DMS 273 (cell line): ENCODE measurements around the gene LIMD2.

Source experiments
- DNase-seq: peaks from one replicate; lab custom pipeline; 2025; ENCODE audit not compliant: unreplicated experiment; lab: John Stamatoyannopoulos, UW

The LIMD2 gene

DNA sequence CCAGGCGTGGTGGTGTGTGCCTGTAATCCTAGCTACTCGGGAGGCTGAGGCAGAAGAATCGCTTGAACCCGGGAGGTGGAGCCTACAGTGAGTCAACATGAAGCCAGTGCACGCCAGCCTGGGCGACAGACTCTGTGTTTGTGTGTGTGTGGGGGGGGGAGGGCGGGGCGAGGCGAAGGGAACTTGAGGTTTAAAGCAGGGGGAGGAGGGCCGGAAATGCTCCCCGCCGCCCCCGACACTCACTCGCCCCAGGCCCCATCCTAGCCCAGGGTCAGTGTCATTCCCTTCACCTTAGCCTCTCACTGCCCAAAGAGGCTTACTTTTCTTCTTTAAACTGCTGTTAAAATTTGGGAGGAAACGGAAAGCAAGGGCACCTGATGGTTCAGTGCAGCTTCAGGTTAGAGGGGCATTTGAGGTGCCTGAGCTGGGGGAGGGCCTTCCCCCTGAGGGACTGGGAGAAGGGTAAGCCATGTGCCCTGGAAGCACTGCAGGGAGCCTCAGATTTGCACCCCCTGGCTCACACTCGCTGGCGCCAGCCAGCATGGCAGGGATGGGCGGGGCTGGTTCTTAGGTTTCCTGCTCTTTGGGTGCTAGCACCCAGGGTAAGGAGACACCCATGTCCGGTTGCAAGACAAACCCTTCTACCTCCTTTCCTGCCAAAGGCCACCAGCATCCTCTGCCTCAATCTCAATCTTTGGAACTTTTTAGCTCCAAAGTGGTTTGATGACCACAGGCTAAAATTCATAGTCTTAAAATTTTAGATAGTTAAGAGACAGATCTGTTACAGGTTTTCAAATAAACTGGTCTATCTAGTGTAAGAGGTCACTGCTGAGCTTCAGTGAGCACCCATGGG is 2.2 kb upstream of the LIMD2 start:
- no peak for DNase-seq

- DNase-seq: no peak
Measured at GRCh38 chr17:63701456-63701820, 1.5 kb upstream of the LIMD2 start.

- peak; percentile 72 for DNase-seq
Measured at GRCh38 chr17:63700528-63701455, 867 bp upstream of the LIMD2 start.

- peak; percentile 54 for DNase-seq
Measured at GRCh38 chr17:63698886-63699637, 863 bp downstream of the LIMD2 start.

GRCh38 chr17:63698381-63698885 is 1.5 kb downstream of the LIMD2 start:
- no peak for DNase-seq

DNA sequence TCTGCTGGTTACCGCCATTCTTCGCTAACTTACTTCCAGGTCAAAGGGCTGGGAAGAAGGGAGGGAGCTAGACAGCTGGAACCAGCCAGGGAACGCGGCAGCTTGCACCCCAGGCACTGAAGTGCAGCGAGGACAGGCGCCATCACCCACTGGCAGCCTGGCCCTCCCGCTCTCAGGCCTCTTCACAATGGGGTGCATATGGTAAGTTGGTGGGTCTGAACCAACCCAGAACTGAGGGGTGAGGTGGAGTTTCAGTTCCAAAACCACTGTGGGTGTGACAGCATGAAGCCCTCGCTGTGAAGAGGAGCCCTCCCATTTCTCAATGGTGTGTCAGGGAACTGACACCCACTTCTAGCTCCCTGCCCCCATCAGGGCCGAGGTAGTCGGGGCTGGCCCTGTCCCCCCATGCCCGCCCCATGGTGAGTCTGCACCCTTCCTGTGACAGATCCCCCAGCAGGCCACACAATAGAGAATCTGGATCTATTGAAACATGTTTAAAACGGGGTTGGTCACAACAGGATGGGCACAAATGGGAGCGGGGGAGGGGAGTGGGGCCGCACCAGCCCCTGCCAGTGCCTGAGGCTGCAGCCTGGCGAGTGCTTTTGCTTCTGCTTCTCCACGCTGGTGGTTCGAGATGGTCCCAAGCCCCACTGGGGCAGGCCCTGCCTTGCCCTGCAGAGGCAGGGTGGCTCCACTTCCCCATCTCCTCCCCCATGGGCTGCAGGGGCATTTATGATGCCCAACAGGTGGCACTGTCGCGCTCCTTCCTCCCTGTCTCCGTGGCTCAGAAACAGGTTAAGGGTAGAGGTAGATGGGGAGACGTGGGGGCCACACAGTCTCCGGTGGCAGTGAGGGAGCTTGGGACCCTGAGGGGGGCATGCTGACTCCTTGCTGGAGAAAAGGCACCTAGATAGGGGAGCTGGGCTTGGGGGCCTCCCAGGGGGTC is 2.3 kb downstream of the LIMD2 start:
- DNase-seq: peak; percentile 75

GRCh38 chr17:63696381-63696961 is 3.5 kb downstream of the LIMD2 start:
- peak; percentile 68 for DNase-seq

DNA sequence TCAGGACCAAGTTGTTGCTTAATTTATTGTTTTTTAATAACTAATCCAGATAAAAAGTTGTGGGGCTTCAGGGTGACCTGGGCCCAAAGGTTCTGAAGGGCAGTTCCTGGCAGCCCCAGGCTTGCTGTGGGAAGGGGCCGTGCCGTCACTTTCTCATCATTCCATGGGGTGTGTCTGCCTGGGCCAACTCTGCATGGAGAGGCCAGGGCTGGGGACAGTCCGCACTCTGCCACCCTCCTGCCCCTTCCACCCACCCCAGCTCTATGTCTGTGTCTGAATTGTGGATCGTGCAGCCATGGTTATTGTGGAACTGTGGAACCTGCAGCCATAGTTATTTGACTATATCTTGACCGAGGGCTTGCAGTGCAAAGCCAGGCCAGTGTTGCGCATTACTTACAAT is 4.0 kb downstream of the LIMD2 start:
- no peak for DNase-seq

DNA sequence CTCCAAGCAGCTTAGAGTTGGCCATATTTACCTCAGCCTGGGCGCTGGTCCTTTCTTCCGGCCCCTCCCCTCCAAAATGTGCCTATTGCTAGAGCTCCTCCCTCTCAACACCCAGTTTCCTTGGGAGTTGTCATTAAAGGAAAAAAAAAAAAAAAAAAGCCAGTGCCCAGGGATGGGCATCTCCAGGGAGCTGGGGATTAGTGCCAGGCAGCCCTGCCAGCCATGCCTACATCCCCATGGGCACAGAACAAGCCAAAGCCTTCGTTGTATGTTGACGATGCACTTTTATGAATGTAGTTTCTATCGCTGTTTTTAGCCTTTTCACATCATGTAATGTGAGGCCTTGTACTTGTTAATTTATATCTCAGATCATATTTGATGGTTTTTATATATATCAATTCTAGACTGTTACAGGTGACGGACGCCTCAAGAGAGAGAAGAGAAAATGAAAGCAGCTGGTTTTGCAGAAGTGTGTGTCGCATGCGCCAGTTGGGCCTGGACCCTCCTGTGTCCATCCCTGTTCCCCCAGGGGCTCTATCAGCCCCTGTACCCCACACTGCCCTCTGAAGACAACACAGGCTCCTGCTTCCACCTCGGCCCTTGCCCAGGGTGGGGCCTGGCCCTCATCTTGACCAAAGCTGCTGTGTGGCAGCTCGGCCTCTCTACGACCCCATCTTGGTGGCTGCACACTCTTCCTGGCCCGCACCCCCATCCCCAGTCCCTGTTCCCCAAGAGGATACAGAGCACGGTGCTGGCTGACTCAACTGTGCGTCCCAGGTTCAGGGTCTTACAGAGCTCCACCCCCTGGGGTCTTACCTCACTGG is 4.8 kb downstream of the LIMD2 start:
- no peak for DNase-seq

GRCh38 chr17:63694229-63694949 is 5.5 kb downstream of the LIMD2 start:
- peak; percentile 98 for DNase-seq

DNA sequence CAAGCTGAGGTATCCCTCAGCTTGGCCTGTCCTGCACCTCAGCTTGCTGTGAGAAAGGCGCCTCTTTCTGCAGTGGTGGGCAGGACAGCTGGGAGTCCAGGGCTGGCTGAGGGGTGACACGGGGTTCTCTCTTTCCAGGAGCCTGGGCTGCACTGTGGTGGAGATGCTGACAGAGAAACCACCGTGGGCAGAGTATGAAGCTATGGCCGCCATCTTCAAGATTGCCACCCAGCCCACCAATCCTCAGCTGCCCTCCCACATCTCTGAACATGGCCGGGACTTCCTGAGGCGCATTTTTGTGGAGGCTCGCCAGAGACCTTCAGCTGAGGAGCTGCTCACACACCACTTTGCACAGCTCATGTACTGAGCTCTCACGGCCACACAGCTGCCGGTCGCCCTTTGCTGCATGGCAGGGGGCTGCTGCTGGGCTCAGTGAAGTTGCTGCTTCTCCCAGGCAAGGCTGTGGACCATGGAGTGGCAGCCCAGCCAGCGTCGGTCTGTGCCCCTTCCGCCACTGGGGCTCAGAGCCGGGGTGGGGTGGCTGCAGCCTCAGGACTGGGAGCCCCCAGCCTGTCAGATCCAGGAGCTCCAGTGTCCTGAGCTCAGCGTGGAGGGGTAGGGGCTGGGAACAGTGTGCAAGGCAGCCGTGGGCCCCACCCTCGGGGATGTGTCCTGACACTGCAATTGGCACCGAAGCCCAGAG is 6.4 kb downstream of the LIMD2 start:
- DNase-seq: peak; percentile 37

GRCh38 chr17:63692195-63692816 is 7.6 kb downstream of the LIMD2 start:
- DNase-seq: peak; percentile 37

DNA sequence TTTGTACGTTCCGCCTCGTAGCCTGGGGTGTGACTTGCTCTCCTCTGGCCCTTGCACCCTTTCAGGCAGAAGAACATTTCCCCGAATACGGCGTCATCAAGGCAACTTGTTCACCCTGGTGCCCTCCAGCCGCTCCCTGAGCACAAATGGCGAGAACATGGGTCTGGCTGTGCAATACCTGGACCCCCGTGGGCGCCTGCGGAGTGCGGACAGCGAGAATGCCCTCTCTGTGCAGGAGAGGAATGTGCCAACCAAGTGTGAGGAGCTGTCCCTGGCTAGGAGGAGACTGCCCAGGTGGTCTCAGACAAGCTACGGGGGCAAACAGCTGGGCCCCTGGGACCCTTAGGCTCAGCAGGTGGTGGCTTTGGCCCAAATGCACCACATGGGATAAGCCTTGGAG is 10.4 kb downstream of the LIMD2 start:
- no peak for DNase-seq

GRCh38 chr17:63688396-63689020 is 11.4 kb downstream of the LIMD2 start:
- DNase-seq: no peak

DNA sequence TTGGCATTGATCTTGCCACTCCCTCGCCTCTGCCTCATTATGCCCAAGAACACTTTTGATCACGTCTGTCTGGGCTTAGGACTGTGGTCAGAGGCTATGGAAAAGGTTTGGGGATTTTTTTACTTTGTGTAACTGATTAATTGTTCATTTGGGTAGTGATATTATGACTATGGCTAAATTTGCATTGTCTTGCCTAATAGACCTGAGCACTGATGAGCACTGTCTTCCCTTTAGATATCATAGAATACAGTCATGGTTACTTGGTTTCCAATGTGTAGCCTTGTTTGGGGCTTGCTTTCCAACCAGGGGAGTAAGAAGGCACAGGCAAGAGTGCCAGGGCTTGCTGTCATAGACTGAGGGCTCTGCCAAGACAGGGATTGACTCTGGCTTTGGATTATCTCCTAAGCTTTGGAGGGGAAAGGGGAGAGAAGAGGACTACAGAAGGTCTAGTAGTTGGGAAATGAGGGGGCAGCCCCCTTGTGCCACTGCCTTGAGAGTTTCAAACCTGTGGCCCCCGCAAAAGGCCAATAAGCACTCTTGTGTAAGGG is 13.7 kb downstream of the LIMD2 start:
- no peak for DNase-seq

- DNase-seq: no peak
Measured at GRCh38 chr17:63685578-63685977, 14.3 kb downstream of the LIMD2 start.
